Skin epidermis (tissue), 12 donors: ENCODE measurements around the gene SLC10A7.

ENCODE experiments used
- H3K27ac ChIP-seq, 21 experiments: fragments of 200-600 bp; sonication (generic) in 11 of 21; one replicate each; pipeline ENCODE4 v1.5.0; 2020; ENCODE audit warnings: mild to moderate bottlenecking in 3 of 21, inconsistent platforms in 2 of 21, moderate library complexity in 2 of 21
- H3K4me3 ChIP-seq, 7 experiments: fragments of 200-600 bp; sonication (generic) in 2 of 7; one replicate each; pipeline ENCODE4 v1.5.0; 2020; ENCODE audit warnings: inconsistent platforms in 2 of 7, mild to moderate bottlenecking in 2 of 7, moderate library complexity in 1 of 7

The SLC10A7 gene

DNA sequence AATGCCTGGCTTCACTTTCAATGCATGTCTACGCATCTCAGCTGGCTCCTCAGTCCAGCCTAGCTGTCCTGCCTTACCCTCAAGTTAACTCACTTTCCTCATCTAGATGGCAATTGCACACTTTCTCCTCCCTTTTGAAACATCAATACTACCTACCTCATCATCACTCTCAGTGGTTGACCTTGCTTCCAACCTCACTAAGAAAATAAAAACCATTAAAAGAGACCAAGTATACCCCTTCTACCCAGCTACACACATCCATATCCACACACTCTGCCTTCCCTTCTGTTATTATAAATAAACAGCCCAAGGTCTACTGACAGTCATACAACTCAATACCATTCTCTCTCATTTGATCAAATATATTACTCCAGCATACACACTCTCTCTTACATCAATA lies 21.5 kb downstream of the SLC10A7 start:
- no peak overlapping the region for H3K27ac ChIP-seq

DNA sequence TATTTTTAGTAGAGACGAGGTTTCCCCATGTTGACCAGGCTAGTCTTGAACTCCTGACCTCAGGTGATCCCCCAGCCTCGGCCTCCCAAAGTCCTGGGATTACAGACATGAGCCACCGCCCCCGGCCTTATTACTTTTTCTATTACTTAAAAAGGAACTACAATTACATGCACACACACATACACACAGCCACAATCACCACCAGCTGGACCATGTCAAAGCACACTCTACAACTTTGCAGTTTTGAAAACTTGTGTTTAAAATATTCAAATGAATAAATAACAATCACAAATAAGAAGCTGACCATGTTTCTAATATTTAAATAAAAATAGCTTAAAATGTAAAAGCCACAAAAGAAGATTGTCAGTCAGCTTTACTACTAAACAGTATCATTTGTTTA lies 23.4 kb downstream of the SLC10A7 start:
- no peak overlapping the region for H3K27ac ChIP-seq
- no peak overlapping the region for H3K4me3 ChIP-seq

More for the DNA sequence above, 21.5 kb downstream of the SLC10A7 start:
- no peak overlapping the region for H3K4me3 ChIP-seq

GRCh38 chr4:146495269-146495668 lies 26.5 kb downstream of the SLC10A7 start:
- H3K4me3 ChIP-seq = no peak overlapping the region

GRCh38 chr4:146494143-146494542 lies 27.6 kb downstream of the SLC10A7 start:
- H3K4me3 ChIP-seq = no peak overlapping the region
- no peak overlapping the region for H3K27ac ChIP-seq

More at GRCh38 chr4:146495269-146495668, 26.5 kb downstream of the SLC10A7 start:
- no peak overlapping the region for H3K27ac ChIP-seq

GRCh38 chr4:146490106-146490505 lies 31.6 kb downstream of the SLC10A7 start:
- Histone ChIP-seq H3K27ac (no peak overlapping the region), H3K4me3 (no peak overlapping the region)

- Histone ChIP-seq H3K27ac (no peak overlapping the region), H3K4me3 (no peak overlapping the region)
These were observed 33.1 kb downstream of the SLC10A7 start for GRCh38 chr4:146488495-146489174.

DNA sequence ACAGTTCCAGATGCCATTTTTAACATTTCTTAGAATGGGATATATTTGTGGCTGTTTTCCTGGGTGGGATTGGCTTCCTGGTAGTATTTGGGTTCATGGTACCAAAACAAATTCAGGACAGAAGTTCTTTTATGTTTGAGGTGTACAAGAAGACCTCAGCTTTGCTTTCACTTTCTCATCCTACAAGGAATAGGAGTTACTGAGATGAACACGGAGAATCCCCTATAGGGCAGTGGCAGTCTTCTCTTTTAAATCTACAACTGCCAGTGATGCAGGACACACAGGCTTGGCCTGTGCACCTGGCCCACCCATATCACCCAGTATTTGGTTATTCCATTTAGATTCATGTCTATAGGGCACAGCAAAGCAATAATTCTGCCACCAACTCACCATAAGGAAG lies 35.2 kb downstream of the SLC10A7 start:
- H3K27ac ChIP-seq = no peak overlapping the region

DNA sequence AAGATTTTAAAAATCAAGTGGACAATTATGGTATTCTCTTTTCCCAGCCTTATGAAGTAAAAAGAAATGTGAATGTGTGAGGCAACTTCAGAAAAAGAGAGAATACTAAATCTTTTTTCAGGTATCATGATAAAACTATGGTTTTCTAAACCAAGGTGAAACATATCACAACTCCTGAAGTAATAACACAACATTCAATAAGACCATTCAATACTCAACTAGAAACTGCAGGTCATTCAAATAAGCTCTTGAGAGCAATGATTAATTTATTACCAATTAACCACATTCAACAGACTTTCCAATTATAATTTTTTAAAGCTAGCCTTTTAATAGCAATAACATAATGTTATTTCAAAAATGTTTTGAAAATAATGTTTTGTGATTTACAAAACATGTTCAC lies 35.8 kb downstream of the SLC10A7 start:
- Histone ChIP-seq H3K27ac (no peak overlapping the region), H3K4me3 (no peak overlapping the region)

More for the DNA sequence above, 35.2 kb downstream of the SLC10A7 start:
- H3K4me3 ChIP-seq = no peak overlapping the region

DNA sequence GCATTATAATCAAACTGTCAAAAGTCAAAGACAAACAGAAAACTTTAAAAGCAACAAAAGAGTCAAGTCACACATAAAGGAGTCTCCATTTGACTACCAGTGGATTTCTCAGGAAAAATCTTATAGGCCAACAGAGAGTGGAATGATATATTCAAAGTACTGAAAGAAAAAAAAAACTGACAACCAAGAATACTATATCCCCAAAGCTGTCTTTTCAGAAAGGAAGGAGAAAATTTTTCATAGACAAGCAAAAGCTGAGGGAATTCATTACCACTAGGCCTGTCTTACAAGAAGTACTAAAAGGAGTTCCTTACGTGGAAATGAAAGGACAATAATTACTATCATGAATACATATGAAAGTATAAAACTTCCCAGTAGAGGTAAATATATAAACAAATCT lies 39.0 kb downstream of the SLC10A7 start:
- H3K4me3 ChIP-seq = no peak overlapping the region
- H3K27ac ChIP-seq = no peak overlapping the region

- no peak overlapping the region for H3K4me3 ChIP-seq
- no peak overlapping the region for H3K27ac ChIP-seq
These were observed 40.5 kb downstream of the SLC10A7 start for GRCh38 chr4:146481246-146481645.

- H3K4me3 ChIP-seq = no peak overlapping the region
These were observed 43.7 kb downstream of the SLC10A7 start for GRCh38 chr4:146478009-146478408.

GRCh38 chr4:146477054-146477453 lies 44.7 kb downstream of the SLC10A7 start:
- no peak overlapping the region for H3K4me3 ChIP-seq
- H3K27ac ChIP-seq = no peak overlapping the region

More at GRCh38 chr4:146478009-146478408, 43.7 kb downstream of the SLC10A7 start:
- H3K27ac ChIP-seq = no peak overlapping the region

DNA sequence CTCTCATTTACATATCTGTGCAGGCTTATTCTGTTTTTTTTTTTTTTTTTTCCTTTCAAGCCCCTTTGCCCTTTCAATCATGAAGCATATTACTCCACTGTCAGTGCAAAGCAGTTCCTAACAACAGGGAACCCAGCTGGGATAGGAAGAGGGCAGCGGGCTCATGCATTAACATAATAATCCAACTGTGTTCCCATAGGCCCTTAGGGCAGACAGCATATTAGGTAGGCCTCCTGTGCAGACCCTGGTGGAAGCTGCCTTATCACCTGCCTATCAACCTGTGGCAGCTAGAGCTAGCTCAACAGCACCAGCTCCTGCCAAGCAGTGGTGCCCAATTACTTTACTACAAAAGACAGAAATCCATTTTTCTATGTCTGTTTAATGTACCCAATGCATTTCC lies 49.3 kb downstream of the SLC10A7 start:
- no peak overlapping the region for H3K27ac ChIP-seq
- H3K4me3 ChIP-seq = no peak overlapping the region

- no peak overlapping the region for H3K4me3 ChIP-seq
- no peak overlapping the region for H3K27ac ChIP-seq
These were observed 51.1 kb downstream of the SLC10A7 start for GRCh38 chr4:146470604-146471003.

DNA sequence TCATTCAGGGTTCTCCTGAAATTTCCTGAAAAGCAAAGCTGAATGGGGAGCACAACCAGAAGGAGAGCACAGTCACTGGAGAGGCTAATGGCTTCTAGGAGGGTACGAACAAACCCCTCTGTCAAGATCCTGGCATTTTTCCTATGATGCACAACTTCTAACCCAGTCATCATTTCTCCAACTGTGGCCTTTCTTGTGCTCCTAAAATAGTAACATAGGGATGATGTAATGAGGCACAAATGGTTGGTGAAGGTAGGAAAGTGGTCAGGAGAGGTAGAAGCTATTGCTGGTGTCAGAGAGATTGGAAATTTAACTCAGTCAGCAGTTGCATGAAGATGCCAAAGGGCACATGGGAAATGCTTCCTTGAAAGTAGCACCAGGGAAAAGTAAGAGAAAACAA lies 52.7 kb downstream of the SLC10A7 start:
- H3K4me3 ChIP-seq = no peak overlapping the region
- no peak overlapping the region for H3K27ac ChIP-seq

DNA sequence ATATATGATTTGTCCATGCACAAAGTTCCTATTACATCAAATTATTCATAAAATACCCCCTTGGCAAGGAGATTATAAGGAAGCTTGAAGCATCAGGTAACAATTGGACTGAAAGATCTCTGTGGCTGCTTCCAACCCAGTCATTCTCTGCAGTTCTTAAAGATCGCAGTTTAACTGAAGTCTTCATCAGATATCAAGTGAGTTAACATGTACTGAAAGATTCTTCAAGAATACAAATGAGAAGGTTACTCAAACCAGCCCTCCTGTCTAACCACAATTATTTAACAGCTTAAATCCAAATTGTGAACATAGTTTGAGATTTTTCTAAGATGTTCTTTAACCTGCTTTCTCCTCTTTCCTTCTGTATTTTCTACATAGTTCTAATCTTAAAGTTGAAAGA lies 56.1 kb downstream of the SLC10A7 start:
- Histone ChIP-seq H3K4me3 (no peak overlapping the region), H3K27ac (no peak overlapping the region)

- Histone ChIP-seq H3K4me3 (no peak overlapping the region), H3K27ac (no peak overlapping the region)
These were observed 59.5 kb downstream of the SLC10A7 start for GRCh38 chr4:146462251-146462650.

GRCh38 chr4:146458594-146458993 lies 63.1 kb downstream of the SLC10A7 start:
- Histone ChIP-seq H3K4me3 (no peak overlapping the region), H3K27ac (peak overlapping the region in 2 of 21 experiments; percentile 1 to 4)

- H3K27ac ChIP-seq = no peak overlapping the region
- H3K4me3 ChIP-seq = no peak overlapping the region
These were observed 65.1 kb downstream of the SLC10A7 start for GRCh38 chr4:146456681-146457080.

DNA sequence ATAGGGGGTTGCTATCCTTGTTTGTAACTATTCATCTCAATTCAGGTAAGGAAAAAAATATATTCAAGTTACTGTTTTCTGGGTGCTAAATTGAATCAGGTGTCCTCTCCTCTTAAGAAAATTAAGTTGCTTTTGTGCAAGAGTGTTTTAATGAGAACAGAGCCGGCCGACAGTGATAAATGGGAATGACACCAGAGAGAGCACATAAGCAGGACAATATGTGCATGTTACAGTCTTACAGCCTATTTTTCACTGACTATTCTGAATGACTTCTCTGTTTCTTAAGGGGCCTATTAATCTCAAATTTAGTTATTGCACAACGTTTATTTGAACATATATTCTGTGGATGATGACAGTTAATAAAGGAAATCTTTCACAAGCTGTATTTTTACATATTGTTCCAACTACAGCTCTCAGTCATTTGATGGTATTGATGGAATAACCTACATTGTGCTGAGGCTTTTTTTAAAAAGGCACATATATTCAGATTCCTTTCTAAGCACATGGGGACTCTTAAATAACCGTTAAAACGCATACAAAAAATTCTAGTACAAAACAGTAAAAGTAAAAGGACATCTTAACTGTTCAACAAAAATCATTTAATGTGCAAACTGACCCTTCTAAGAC lies 68.4 kb downstream of the SLC10A7 start:
- no peak overlapping the region for H3K4me3 ChIP-seq
- H3K27ac ChIP-seq = no peak overlapping the region

DNA sequence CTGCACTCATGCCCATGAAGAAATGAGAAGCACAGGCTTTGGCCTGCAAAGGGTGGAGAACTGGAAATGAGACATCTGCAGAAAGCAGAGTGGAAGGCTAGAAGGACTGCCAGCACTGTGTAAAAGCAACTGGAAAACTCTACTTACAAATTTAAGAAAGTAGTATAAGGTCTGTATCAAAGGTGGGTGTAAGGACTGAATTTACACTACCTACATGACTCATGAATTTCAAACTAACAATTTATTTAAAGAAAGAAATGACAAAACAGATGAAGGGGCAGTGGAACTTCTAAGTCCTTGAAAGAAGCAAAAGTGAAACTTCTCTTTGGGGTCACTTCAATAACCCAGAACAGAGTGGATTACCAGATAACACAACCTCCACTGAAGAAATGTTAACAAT lies 71.2 kb downstream of the SLC10A7 start:
- Histone ChIP-seq H3K4me3 (no peak overlapping the region), H3K27ac (no peak overlapping the region)

GRCh38 chr4:146446555-146446954 lies 75.2 kb downstream of the SLC10A7 start:
- no peak overlapping the region for H3K4me3 ChIP-seq
- H3K27ac ChIP-seq = no peak overlapping the region
